Subcutaneous abdominal adipose tissue (tissue), 5 donors: ENCODE data around the gene ASS1.

Experiments
- H3K27ac ChIP-seq: one replicate; pipeline ENCODE4 v1.7.0; 2013; ENCODE audit warnings: low read depth, mild to moderate bottlenecking, inconsistent platforms, low read length, moderate library complexity
- H3K27me3 ChIP-seq, 5 donors: one replicate each; pipeline ENCODE4 v1.7.0; 2013; ENCODE audit warnings: low read length in 5 of 5, inconsistent platforms in 1 of 5; ENCODE audit not compliant: control insufficient read depth in 5 of 5, insufficient read depth in 4 of 5
- H3K36me3 ChIP-seq, 5 donors: one replicate each; pipeline ENCODE4 v1.7.0; 2013; ENCODE audit warnings: low read length in 5 of 5; ENCODE audit not compliant: control insufficient read depth in 5 of 5, insufficient read depth in 5 of 5
- H3K4me1 ChIP-seq, 5 donors: one replicate each; pipeline ENCODE4 v1.7.0; 2013; ENCODE audit warnings: low read length in 5 of 5, mild to moderate bottlenecking in 3 of 5, moderate library complexity in 1 of 5; ENCODE audit not compliant: control insufficient read depth in 5 of 5, insufficient read depth in 5 of 5
- H3K4me3 ChIP-seq, 5 donors: one replicate each; pipeline ENCODE4 v1.7.0; 2013; ENCODE audit warnings: low read length in 5 of 5, low read depth in 1 of 5
- H3K9ac ChIP-seq, 5 donors: one replicate each; pipeline ENCODE4 v1.7.0; 2013; ENCODE audit warnings: low read length in 5 of 5, mild to moderate bottlenecking in 4 of 5, moderate library complexity in 3 of 5
- H3K9me3 ChIP-seq, 5 donors: one replicate each; pipeline ENCODE4 v1.7.0; 2013; ENCODE audit warnings: low read length in 5 of 5; ENCODE audit not compliant: control insufficient read depth in 5 of 5
- donor health status: healthy.
- donor health status: healthy.
- donor health status: healthy.
- donor health status: healthy.
- donor health status: healthy.

Gene ASS1

DNA sequence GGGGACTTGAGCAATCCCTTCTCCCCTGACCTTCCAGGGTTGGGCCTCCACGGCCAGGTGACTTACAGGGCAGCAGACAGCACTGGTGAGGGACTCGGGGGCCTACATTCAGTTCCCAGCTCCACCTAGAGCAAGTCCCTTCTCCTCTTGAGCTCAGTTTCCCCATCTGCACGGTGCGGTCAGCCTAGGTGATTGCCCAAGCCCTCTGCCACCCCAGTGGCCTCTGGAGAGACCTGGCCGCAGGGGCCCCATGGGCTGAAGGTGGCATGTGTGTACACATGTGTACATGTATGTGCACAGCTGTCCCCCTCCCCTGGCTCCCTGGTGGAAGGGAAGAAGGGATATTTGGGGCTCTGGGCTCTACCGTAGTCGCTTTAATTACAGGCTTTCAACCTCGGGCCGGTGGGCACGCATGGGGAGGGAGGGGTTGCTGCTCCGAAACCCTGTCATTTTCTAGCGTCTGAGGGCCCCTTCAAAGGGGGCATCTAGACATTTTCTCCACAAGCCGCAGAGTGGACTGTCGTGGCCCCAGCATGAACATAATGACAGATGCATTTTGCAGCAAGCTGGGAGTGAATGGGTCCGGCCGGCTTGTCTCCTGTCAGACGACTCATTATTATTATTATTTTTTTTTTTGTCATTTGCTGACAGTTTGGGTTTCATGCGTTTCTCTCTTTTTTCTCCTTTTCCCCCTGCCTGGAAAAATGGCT, 44.0 kb downstream of the ASS1 start:
- Histone ChIP-seq H3K9ac (no peak overlapping the region), H3K27me3 (no peaks in the 10 kb centered on the region), H3K36me3 (peaks cover 0 to 77% (median 74%) of the 10 kb centered on the region in 5 donors), H3K4me3 (no peak overlapping the region), H3K27ac (no peak overlapping the region), H3K9me3 (no peaks in the 10 kb centered on the region), H3K4me1 (peaks cover 0 to 7% (median 0%) of the 10 kb centered on the region in 5 donors)

DNA sequence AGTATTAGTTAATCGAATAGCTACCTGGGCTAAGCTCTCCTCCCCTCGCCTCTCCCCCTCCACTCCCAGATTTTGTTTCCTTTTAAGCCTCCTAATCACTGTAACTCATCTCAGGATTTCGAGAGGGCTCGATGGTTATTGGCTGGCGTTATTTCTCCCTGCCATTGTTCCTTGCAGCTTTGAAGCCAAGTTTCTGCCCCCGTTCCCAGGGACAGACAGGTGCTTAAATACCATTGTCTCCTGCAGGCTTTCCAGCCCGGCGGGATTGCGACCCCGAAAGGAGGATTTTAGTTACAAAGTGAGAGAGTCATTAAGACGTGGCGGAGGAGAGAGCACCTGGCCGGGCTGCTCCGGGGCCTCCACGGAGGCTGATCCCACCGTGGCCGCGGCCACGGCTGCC, 46.2 kb downstream of the ASS1 start:
- Histone ChIP-seq H3K27me3 (no peaks in the 10 kb centered on the region), H3K4me1 (peaks cover 0 to 7% (median 0%) of the 10 kb centered on the region in 5 donors), H3K27ac (no peak overlapping the region), H3K4me3 (no peak overlapping the region), H3K36me3 (peaks cover 0 to 77% (median 73%) of the 10 kb centered on the region in 5 donors), H3K9me3 (peaks cover 0 to 12% (median 6%) of the 10 kb centered on the region in 5 donors), H3K9ac (no peak overlapping the region)

DNA sequence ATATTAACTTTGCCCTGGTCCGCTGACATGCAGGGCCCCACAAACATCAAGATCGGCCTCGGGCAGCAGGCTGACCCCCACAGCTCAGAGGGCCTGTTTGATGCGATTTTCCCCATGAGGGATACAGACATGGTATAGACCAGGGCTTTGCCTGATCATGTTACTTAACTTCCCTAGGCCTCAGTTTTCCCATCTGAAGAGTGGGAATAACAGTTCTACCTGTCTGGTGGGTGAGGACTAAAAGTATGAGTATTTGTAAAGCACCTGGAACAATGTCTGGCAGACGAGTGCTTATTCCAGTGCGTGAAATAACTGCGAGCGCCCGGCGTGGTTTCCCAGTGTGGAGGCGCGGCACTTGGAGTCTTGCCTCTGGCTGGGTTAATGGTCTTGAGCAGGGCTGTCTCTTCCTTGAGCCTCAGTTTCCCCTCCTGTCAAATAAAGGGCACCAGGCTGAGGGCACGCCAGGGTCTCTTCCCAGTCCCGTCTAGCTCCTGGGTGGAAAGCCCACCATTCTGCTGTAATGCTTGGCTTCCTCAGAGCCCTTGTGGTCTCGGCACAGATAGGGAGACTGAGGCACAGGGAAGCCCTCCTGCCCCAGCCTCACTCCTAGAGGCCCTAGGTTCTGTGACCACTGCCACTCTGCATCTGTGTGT, 47.2 kb downstream of the ASS1 start:
- H3K36me3 ChIP-seq = peaks cover 2 to 77% (median 75%) of the 10 kb centered on the region in 5 donors
- no peak overlapping the region for H3K4me3 ChIP-seq
- H3K9ac ChIP-seq = no peak overlapping the region
- H3K9me3 ChIP-seq = peaks cover 0 to 12% (median 6%) of the 10 kb centered on the region in 5 donors
- peaks cover 0 to 7% (median 0%) of the 10 kb centered on the region in 5 donors for H3K4me1 ChIP-seq
- no peak overlapping the region for H3K27ac ChIP-seq
- H3K27me3 ChIP-seq = no peaks in the 10 kb centered on the region

- no peak overlapping the region for H3K27ac ChIP-seq
- no peak overlapping the region for H3K4me3 ChIP-seq
- no peaks in the 10 kb centered on the region for H3K27me3 ChIP-seq
- H3K36me3 ChIP-seq = peaks cover 3 to 85% (median 83%) of the 10 kb centered on the region in 5 donors
- peaks cover 0 to 4% (median 0%) of the 10 kb centered on the region in 5 donors for H3K4me1 ChIP-seq
- H3K9me3 ChIP-seq = peaks cover 0 to 12% (median 6%) of the 10 kb centered on the region in 5 donors
- no peak overlapping the region for H3K9ac ChIP-seq
Measured at GRCh38 chr9:130493021-130493420, 48.3 kb downstream of the ASS1 start.

DNA sequence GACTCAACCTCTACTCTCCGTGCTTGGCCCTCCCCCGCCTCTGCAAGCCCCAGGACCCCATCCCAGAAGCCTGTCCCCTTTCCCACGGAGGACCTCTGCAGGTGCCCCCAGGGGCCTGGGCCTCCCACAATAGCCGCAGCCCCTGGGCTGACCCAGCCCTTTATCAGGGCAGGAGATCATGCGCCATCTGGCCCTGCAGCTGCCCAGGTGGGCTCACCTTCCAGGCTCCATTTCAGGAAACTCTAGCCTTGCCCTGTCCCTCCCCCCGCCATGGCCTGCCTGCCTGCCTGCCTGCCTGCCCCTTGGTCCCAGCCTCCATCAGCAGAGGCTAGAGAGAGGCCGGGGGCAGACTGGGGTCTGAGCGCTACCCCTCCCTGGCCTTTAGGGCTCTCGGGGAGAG, 48.7 kb downstream of the ASS1 start:
- H3K27me3 ChIP-seq = no peaks in the 10 kb centered on the region
- peaks cover 3 to 89% (median 86%) of the 10 kb centered on the region in 5 donors for H3K36me3 ChIP-seq
- peaks cover 0 to 12% (median 6%) of the 10 kb centered on the region in 5 donors for H3K9me3 ChIP-seq
- H3K4me3 ChIP-seq = no peak overlapping the region
- H3K27ac ChIP-seq = no peak overlapping the region
- no peak overlapping the region for H3K9ac ChIP-seq
- peaks cover 0 to 5% (median 0%) of the 10 kb centered on the region in 5 donors for H3K4me1 ChIP-seq

DNA sequence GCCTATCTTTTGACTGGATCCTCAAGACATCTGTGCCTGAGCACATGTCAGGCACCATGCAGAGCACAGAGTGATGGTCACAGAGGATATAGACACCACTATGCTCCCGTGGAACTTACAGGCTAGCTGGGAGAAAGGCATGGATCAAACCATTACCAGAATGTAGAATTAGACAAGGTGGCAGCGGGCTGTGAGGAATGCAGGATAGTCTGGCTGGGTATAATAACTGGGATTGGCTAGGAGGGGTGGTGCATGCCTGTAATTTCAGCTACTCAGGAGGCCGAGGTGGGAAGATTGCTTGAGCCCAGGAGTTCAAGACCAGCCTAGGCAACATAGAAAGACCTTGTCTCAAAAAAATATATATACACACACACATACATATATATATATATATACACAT, 50.3 kb downstream of the ASS1 start:
- H3K9me3 ChIP-seq = peaks cover 0 to 12% (median 6%) of the 10 kb centered on the region in 5 donors
- H3K27me3 ChIP-seq = no peaks in the 10 kb centered on the region
- H3K9ac ChIP-seq = no peak overlapping the region
- H3K4me3 ChIP-seq = no peak overlapping the region
- peaks cover 0 to 10% (median 0%) of the 10 kb centered on the region in 5 donors for H3K4me1 ChIP-seq
- peaks cover 3 to 92% (median 87%) of the 10 kb centered on the region in 5 donors for H3K36me3 ChIP-seq
- H3K27ac ChIP-seq = no peak overlapping the region

- Histone ChIP-seq H3K4me1 (peaks cover 0 to 10% (median 0%) of the 10 kb centered on the region in 5 donors), H3K9me3 (peaks cover 0 to 12% (median 6%) of the 10 kb centered on the region in 5 donors), H3K4me3 (no peak overlapping the region), H3K27me3 (no peaks in the 10 kb centered on the region), H3K27ac (no peak overlapping the region), H3K36me3 (peaks cover 3 to 93% (median 85%) of the 10 kb centered on the region in 5 donors), H3K9ac (no peak overlapping the region)
Measured at GRCh38 chr9:130497139-130497538, 52.4 kb downstream of the ASS1 start.

DNA sequence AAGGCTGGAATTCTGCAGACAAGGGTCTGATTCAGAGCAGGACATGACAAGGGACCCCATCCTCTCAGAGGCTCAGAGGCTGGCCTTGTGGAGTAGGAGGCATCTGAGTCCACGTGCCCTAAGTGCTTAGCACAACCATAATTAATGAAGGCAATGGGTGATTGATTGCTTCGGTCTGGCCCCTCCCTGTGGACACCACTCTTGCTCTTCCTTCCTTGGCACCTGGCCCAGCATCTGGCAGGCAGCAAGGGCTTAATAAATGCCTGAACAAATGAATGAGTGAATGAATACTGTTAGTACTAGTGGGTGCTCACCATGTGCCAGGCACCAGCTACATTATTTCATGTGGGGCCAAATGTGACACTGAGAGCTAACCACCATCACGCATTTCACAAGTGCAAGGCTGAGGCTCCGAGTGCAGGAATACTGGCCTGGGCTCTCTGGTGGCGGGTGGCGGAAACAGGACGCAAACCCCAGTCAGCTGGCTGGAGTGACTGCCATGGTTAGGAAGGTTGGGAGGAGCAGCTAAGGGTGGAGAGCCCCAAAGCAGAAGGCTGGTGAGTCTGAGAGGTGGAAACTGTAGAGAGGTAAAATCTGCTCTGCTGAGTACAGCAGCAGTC, 53.6 kb downstream of the ASS1 start:
- Histone ChIP-seq H3K36me3 (peaks cover 3 to 82% (median 74%) of the 10 kb centered on the region in 5 donors), H3K9me3 (peaks cover 0 to 12% (median 6%) of the 10 kb centered on the region in 5 donors), H3K27ac (no peak overlapping the region), H3K4me3 (no peak overlapping the region), H3K9ac (no peak overlapping the region), H3K4me1 (peaks cover 0 to 10% (median 0%) of the 10 kb centered on the region in 5 donors), H3K27me3 (no peaks in the 10 kb centered on the region)

- no peaks in the 10 kb centered on the region for H3K27me3 ChIP-seq
- peaks cover 0 to 10% (median 0%) of the 10 kb centered on the region in 5 donors for H3K4me1 ChIP-seq
- peaks cover 3 to 77% (median 67%) of the 10 kb centered on the region in 5 donors for H3K36me3 ChIP-seq
- peaks cover 0 to 12% (median 6%) of the 10 kb centered on the region in 5 donors for H3K9me3 ChIP-seq
- no peak overlapping the region for H3K9ac ChIP-seq
- H3K27ac ChIP-seq = no peak overlapping the region
- no peak overlapping the region for H3K4me3 ChIP-seq
Measured at GRCh38 chr9:130498918-130499698, 54.3 kb downstream of the ASS1 start.
